ENCODE measurements around the gene MYH1. TPM values are rescaled to one million over a fixed set of nuclear protein-coding genes. Genes with fewer than 3 reads are reported as not detected.

MYH1 gene
- total RNA-seq, 1 experiment from 2014 or later = not detected

- H2BK15ac ChIP-seq (ENCODE audit: low read depth, low read length) = no peak overlapping the region
- TF ChIP-seq CTCF (conservative IDR thresholded peaks at IDR 0.05) = no peak
- no peak overlapping the region for H2BK20ac ChIP-seq (ENCODE audit: low read depth, low read length, poor library complexity, severe bottlenecking)
- H4K5ac ChIP-seq (ENCODE audit: insufficient read length, low read depth, low read length) = no peak overlapping the region
- no peak overlapping the region for H3T11ph ChIP-seq (ENCODE audit: low read length)
- no peak overlapping the region for H3K14ac ChIP-seq (ENCODE audit: insufficient read depth, low read length)
- H3K4ac ChIP-seq (ENCODE audit: low read depth, low read length) = no peak overlapping the region
- Mint-ChIP-seq H3K36me3 (ENCODE audit: insufficient read depth in 1 of 3, low read depth in 3 of 3) (no peaks in the 10 kb centered on the region; a peak in 1 of 7 replicates), H3K9me3 (peaks cover 2 to 3% of the 10 kb centered on the region in 2 experiments; a peak in 3 of 5 replicates), H3K4me3 (no peak overlapping the region), H3K4me1 (peaks cover 37 to 42% of the 10 kb centered on the region in 2 experiments), H3K27me3 (ENCODE audit: low read depth) (no peaks in the 10 kb centered on the region), H3K27ac (peak overlapping the region in 2 of 3 experiments; percentile 54 to 68; a peak in 3 of 7 replicates)
- no peak overlapping the region for H3K4me2 ChIP-seq (ENCODE audit: insufficient read depth, insufficient read length, low read length)
- H3K18ac ChIP-seq (ENCODE audit: insufficient read length, low read depth, low read length) = no peak overlapping the region
- H4K20me1 ChIP-seq (ENCODE audit: control insufficient read depth, insufficient read depth, insufficient read length) = no peaks in the 10 kb centered on the region
- H3K23ac ChIP-seq (ENCODE audit: insufficient read length, low read depth, low read length) = no peak overlapping the region
- H3K9ac ChIP-seq (ENCODE audit: extremely low read depth, insufficient read length, low read length) = no peak overlapping the region
- DNase-seq = no peak
- H3K79me1 ChIP-seq (ENCODE audit: insufficient read depth, low read depth, low read length, poor library complexity, severe bottlenecking) = no peaks in the 10 kb centered on the region
- no peaks in the 10 kb centered on the region; the same call in 1 of the 2 replicates for H3K4me1 ChIP-seq (ENCODE audit: insufficient read depth, low read length)
- no peak overlapping the region for H2AK5ac ChIP-seq (ENCODE audit: insufficient read length, low read length)
- H3K56ac ChIP-seq (ENCODE audit: insufficient read length, low read depth, low read length) = no peak overlapping the region
- no peak overlapping the region for H4K91ac ChIP-seq (ENCODE audit: insufficient read length, low read depth, low read length)
- H4K8ac ChIP-seq (replicated peaks; ENCODE audit: insufficient read length, low read depth, low read length) = no peak overlapping the region
- no peak overlapping the region for H2BK5ac ChIP-seq (ENCODE audit: insufficient read length, low read length)
- H3K79me2 ChIP-seq (ENCODE audit: insufficient read depth, low read length) = no peaks in the 10 kb centered on the region
- no peaks in the 10 kb centered on the region for H3K23me2 ChIP-seq (ENCODE audit: insufficient read length, low read depth, low read length, poor library complexity, severe bottlenecking)
- no peak overlapping the region for H2AFZ ChIP-seq (ENCODE audit: low read length)
- no peak overlapping the region for H3K27ac ChIP-seq (ENCODE audit: insufficient read length, low read depth, low read length)
- no peak overlapping the region for H2BK120ac ChIP-seq (ENCODE audit: low read depth, low read length, poor library complexity, severe bottlenecking)
- H3K27me3 ChIP-seq (ENCODE audit: insufficient read depth, low read length) = no peaks in the 10 kb centered on the region
- WGBS (ENCODE audit: extremely low coverage, insufficient read length, low lambda C conversion rate) = no CpG with 5 or more reads among the region's 6 CpGs
- H2BK12ac ChIP-seq (ENCODE audit: insufficient read length, low read depth, low read length) = no peak overlapping the region
- no peaks in the 10 kb centered on the region for H3K9me3 ChIP-seq (ENCODE audit: control insufficient read depth, low read depth, low read length)
Observed at GRCh38 chr17:10547351-10547750, 29.0 kb upstream of the MYH1 start.
